ENCODE data around the gene STX12.
"Not testable (repeated sequence)": the region's sequence is repeated elsewhere in the genome, so short reads cannot be mapped to it uniquely, and the experiment has no call there.

Gene STX12

GRCh38 chr1:27779122-27779521 lies 6.1 kb downstream of the STX12 start:
- Histone ChIP-seq H3K36me3 (ENCODE audit: control insufficient read depth, insufficient read depth, low read length) (no peaks in the 10 kb centered on the region), H3K27me3 (ENCODE audit: control insufficient read depth, insufficient read depth, low read length) (no peaks in the 10 kb centered on the region), H3K9me3 (ENCODE audit: control insufficient read depth, insufficient read depth, low read length) (no peaks in the 10 kb centered on the region), H3K4me3 (ENCODE audit: low read depth, low read length) (no peak overlapping the region), H3K9ac (ENCODE audit: low read depth, low read length) (no peak overlapping the region), H3K4me1 (ENCODE audit: control insufficient read depth, insufficient read depth, low read length) (peaks cover 2% of the 10 kb centered on the region)

GRCh38 chr1:27782950-27783349 lies 9.9 kb downstream of the STX12 start:
- H3K4me1 ChIP-seq (ENCODE audit: control insufficient read depth, insufficient read depth, low read length) = no peaks in the 10 kb centered on the region
- no peak overlapping the region for H3K4me3 ChIP-seq (ENCODE audit: low read depth, low read length)
- H3K27me3 ChIP-seq (ENCODE audit: control insufficient read depth, insufficient read depth, low read length) = no peaks in the 10 kb centered on the region
- H3K36me3 ChIP-seq (ENCODE audit: control insufficient read depth, insufficient read depth, low read length) = no peaks in the 10 kb centered on the region
- H3K9me3 ChIP-seq (ENCODE audit: control insufficient read depth, insufficient read depth, low read length) = no peaks in the 10 kb centered on the region
- no peak overlapping the region for H3K9ac ChIP-seq (ENCODE audit: low read depth, low read length)

- H3K4me1 ChIP-seq (ENCODE audit: control insufficient read depth, insufficient read depth, low read length) = no peaks in the 10 kb centered on the region
- H3K27me3 ChIP-seq (ENCODE audit: control insufficient read depth, insufficient read depth, low read length) = no peaks in the 10 kb centered on the region
- no peaks in the 10 kb centered on the region for H3K9me3 ChIP-seq (ENCODE audit: control insufficient read depth, insufficient read depth, low read length)
- no peaks in the 10 kb centered on the region for H3K36me3 ChIP-seq (ENCODE audit: control insufficient read depth, insufficient read depth, low read length)
- no peak overlapping the region for H3K4me3 ChIP-seq (ENCODE audit: low read depth, low read length)
- H3K9ac ChIP-seq (ENCODE audit: low read depth, low read length) = no peak overlapping the region
Observed at GRCh38 chr1:27784700-27785099, 11.7 kb downstream of the STX12 start.

- H3K36me3 ChIP-seq (ENCODE audit: control insufficient read depth, insufficient read depth, low read length) = no peaks in the 10 kb centered on the region
- no peak overlapping the region for H3K4me3 ChIP-seq (ENCODE audit: low read depth, low read length)
- H3K27me3 ChIP-seq (ENCODE audit: control insufficient read depth, insufficient read depth, low read length) = no peaks in the 10 kb centered on the region
- no peaks in the 10 kb centered on the region for H3K4me1 ChIP-seq (ENCODE audit: control insufficient read depth, insufficient read depth, low read length)
- no peak overlapping the region for H3K9ac ChIP-seq (ENCODE audit: low read depth, low read length)
- no peaks in the 10 kb centered on the region for H3K9me3 ChIP-seq (ENCODE audit: control insufficient read depth, insufficient read depth, low read length)
Observed at GRCh38 chr1:27785781-27786455, 12.9 kb downstream of the STX12 start.

- Histone ChIP-seq H3K4me1 (ENCODE audit: control insufficient read depth, insufficient read depth, low read length) (no peaks in the 10 kb centered on the region), H3K27me3 (ENCODE audit: control insufficient read depth, insufficient read depth, low read length) (no peaks in the 10 kb centered on the region), H3K9ac (ENCODE audit: low read depth, low read length) (no peak overlapping the region), H3K4me3 (ENCODE audit: low read depth, low read length) (no peak overlapping the region), H3K9me3 (ENCODE audit: control insufficient read depth, insufficient read depth, low read length) (no peaks in the 10 kb centered on the region), H3K36me3 (ENCODE audit: control insufficient read depth, insufficient read depth, low read length) (no peaks in the 10 kb centered on the region)
Observed at GRCh38 chr1:27787895-27788294, 14.9 kb downstream of the STX12 start.

GRCh38 chr1:27789540-27790041 lies 16.6 kb downstream of the STX12 start:
- no peaks in the 10 kb centered on the region for H3K36me3 ChIP-seq (ENCODE audit: control insufficient read depth, insufficient read depth, low read length)
- no peaks in the 10 kb centered on the region for H3K27me3 ChIP-seq (ENCODE audit: control insufficient read depth, insufficient read depth, low read length)
- H3K9me3 ChIP-seq (ENCODE audit: control insufficient read depth, insufficient read depth, low read length) = no peaks in the 10 kb centered on the region

GRCh38 chr1:27790270-27790669 lies 17.3 kb downstream of the STX12 start:
- not testable (repeated sequence) for H3K4me3 ChIP-seq (ENCODE audit: low read depth, low read length); H3K9me3 ChIP-seq (ENCODE audit: control insufficient read depth, insufficient read depth, low read length); H3K36me3 ChIP-seq (ENCODE audit: control insufficient read depth, insufficient read depth, low read length); H3K9ac ChIP-seq (ENCODE audit: low read depth, low read length); H3K4me1 ChIP-seq (ENCODE audit: control insufficient read depth, insufficient read depth, low read length); H3K27me3 ChIP-seq (ENCODE audit: control insufficient read depth, insufficient read depth, low read length)

More at GRCh38 chr1:27789540-27790041, 16.6 kb downstream of the STX12 start:
- no peaks in the 10 kb centered on the region for H3K4me1 ChIP-seq (ENCODE audit: control insufficient read depth, insufficient read depth, low read length)
- H3K9ac ChIP-seq (ENCODE audit: low read depth, low read length) = no peak overlapping the region
- no peak overlapping the region for H3K4me3 ChIP-seq (ENCODE audit: low read depth, low read length)

- H3K36me3 ChIP-seq (ENCODE audit: control insufficient read depth, insufficient read depth, low read length) = no peaks in the 10 kb centered on the region
- H3K4me1 ChIP-seq (ENCODE audit: control insufficient read depth, insufficient read depth, low read length) = no peaks in the 10 kb centered on the region
- H3K9ac ChIP-seq (ENCODE audit: low read depth, low read length) = no peak overlapping the region
- H3K9me3 ChIP-seq (ENCODE audit: control insufficient read depth, insufficient read depth, low read length) = no peaks in the 10 kb centered on the region
- no peaks in the 10 kb centered on the region for H3K27me3 ChIP-seq (ENCODE audit: control insufficient read depth, insufficient read depth, low read length)
- H3K4me3 ChIP-seq (ENCODE audit: low read depth, low read length) = no peak overlapping the region
Observed at GRCh38 chr1:27795601-27796000, 22.6 kb downstream of the STX12 start.

GRCh38 chr1:27804791-27805190 lies 31.8 kb downstream of the STX12 start:
- Histone ChIP-seq H3K9me3 (ENCODE audit: control insufficient read depth, insufficient read depth, low read length) (no peaks in the 10 kb centered on the region), H3K9ac (ENCODE audit: low read depth, low read length) (no peak overlapping the region), H3K27me3 (ENCODE audit: control insufficient read depth, insufficient read depth, low read length) (no peaks in the 10 kb centered on the region), H3K36me3 (ENCODE audit: control insufficient read depth, insufficient read depth, low read length) (no peaks in the 10 kb centered on the region), H3K4me1 (ENCODE audit: control insufficient read depth, insufficient read depth, low read length) (peaks cover 3% of the 10 kb centered on the region), H3K4me3 (ENCODE audit: low read depth, low read length) (no peak overlapping the region)

GRCh38 chr1:27806758-27807157 lies 33.7 kb downstream of the STX12 start:
- Histone ChIP-seq H3K27me3 (ENCODE audit: control insufficient read depth, insufficient read depth, low read length) (no peaks in the 10 kb centered on the region), H3K4me1 (ENCODE audit: control insufficient read depth, insufficient read depth, low read length) (peaks cover 3% of the 10 kb centered on the region), H3K4me3 (ENCODE audit: low read depth, low read length) (no peak overlapping the region), H3K9ac (ENCODE audit: low read depth, low read length) (no peak overlapping the region), H3K36me3 (ENCODE audit: control insufficient read depth, insufficient read depth, low read length) (no peaks in the 10 kb centered on the region), H3K9me3 (ENCODE audit: control insufficient read depth, insufficient read depth, low read length) (no peaks in the 10 kb centered on the region)

- no peak overlapping the region for H3K9ac ChIP-seq (ENCODE audit: low read depth, low read length)
- peaks cover 3% of the 10 kb centered on the region for H3K4me1 ChIP-seq (ENCODE audit: control insufficient read depth, insufficient read depth, low read length)
- no peaks in the 10 kb centered on the region for H3K27me3 ChIP-seq (ENCODE audit: control insufficient read depth, insufficient read depth, low read length)
- H3K9me3 ChIP-seq (ENCODE audit: control insufficient read depth, insufficient read depth, low read length) = no peaks in the 10 kb centered on the region
- H3K36me3 ChIP-seq (ENCODE audit: control insufficient read depth, insufficient read depth, low read length) = no peaks in the 10 kb centered on the region
- no peak overlapping the region for H3K4me3 ChIP-seq (ENCODE audit: low read depth, low read length)
Observed at GRCh38 chr1:27807385-27807784, 34.4 kb downstream of the STX12 start.

GRCh38 chr1:27808131-27808530 lies 35.1 kb downstream of the STX12 start:
- H3K4me1 ChIP-seq (ENCODE audit: control insufficient read depth, insufficient read depth, low read length); H3K4me3 ChIP-seq (ENCODE audit: low read depth, low read length); H3K36me3 ChIP-seq (ENCODE audit: control insufficient read depth, insufficient read depth, low read length); H3K27me3 ChIP-seq (ENCODE audit: control insufficient read depth, insufficient read depth, low read length); H3K9me3 ChIP-seq (ENCODE audit: control insufficient read depth, insufficient read depth, low read length); H3K9ac ChIP-seq (ENCODE audit: low read depth, low read length): not testable (repeated sequence)

All from iPS-15b (cell line).